CD8-positive, alpha-beta memory T cell (primary cell): ENCODE measurements around the gene C10orf62. TPM values are rescaled to one million over a fixed set of nuclear protein-coding genes. Genes with fewer than 3 reads are reported as not detected.
A peak's percentile ranks its signal among the peaks of the same experiment; 100 is the strongest.

Experiments
- CTCF ChIA-PET: fragments of 350-600 bp; sonication (Branson Sonifier 250); formaldehyde crosslinking; loops from one replicate; lab custom pipeline; 2021; ENCODE audit warnings: antibody characterized with exemption; lab: Charles Lee
- POLR2A ChIA-PET: fragments of 350-600 bp; sonication (Branson Sonifier 250); formaldehyde crosslinking; loops from one replicate; lab custom pipeline; 2021; ENCODE audit warnings: antibody characterized with exemption; lab: Charles Lee
- DNase-seq, 5 donors: peaks; one replicate each; pipeline versions ENCODE4 v3.0.0 to v3.0.0-alpha.2; 2020 to 2022; ENCODE audit warnings: mixed read lengths in 1 of 5
- H3K27ac ChIP-seq: one replicate; pipeline ENCODE4 v1.7.0; 2013; ENCODE audit warnings: low read depth, mild to moderate bottlenecking, low read length, moderate library complexity
- H3K27me3 ChIP-seq: 2 replicates; pipeline ENCODE4 v1.7.0; 2013; ENCODE audit warnings: low read length, mild to moderate bottlenecking; ENCODE audit not compliant: insufficient read depth, poor library complexity, severe bottlenecking
- H3K36me3 ChIP-seq: 2 replicates; pipeline ENCODE4 v1.7.0; 2013; ENCODE audit warnings: mild to moderate bottlenecking, low read length, moderate library complexity; ENCODE audit not compliant: insufficient read depth
- H3K4me1 ChIP-seq: 2 replicates; pipeline ENCODE4 v1.7.0; 2013; ENCODE audit warnings: mild to moderate bottlenecking, low read length, moderate library complexity; ENCODE audit not compliant: insufficient read depth
- H3K4me3 ChIP-seq: 2 replicates; pipeline ENCODE4 v1.7.0; 2013; ENCODE audit warnings: mild to moderate bottlenecking, low read length
- H3K9me3 ChIP-seq: 2 replicates; pipeline ENCODE4 v1.7.0; 2013; ENCODE audit warnings: mild to moderate bottlenecking, low read length
- H3K27ac Mint-ChIP-seq, 8 donors: one replicate each; pipeline ENCODE4 v1.8.0; 2020 to 2021; ENCODE audit warnings: mixed read lengths in 8 of 8, mild to moderate bottlenecking in 6 of 8, inconsistent platforms in 3 of 8, moderate library complexity in 3 of 8
- H3K27me3 Mint-ChIP-seq, 2 donors: one replicate each; pipeline ENCODE4 v1.8.0; 2020 to 2021; ENCODE audit warnings: mixed read lengths in 2 of 2, mild to moderate bottlenecking in 1 of 2, moderate library complexity in 1 of 2
- H3K36me3 Mint-ChIP-seq, 3 donors: one replicate each; pipeline ENCODE4 v1.8.0; 2020 to 2021; ENCODE audit warnings: mixed read lengths in 3 of 3, inconsistent platforms in 1 of 3, mild to moderate bottlenecking in 1 of 3
- H3K4me1 Mint-ChIP-seq, 3 donors: one replicate each; pipeline ENCODE4 v1.8.0; 2020 to 2021; ENCODE audit warnings: mixed read lengths in 3 of 3, inconsistent platforms in 1 of 3, mild to moderate bottlenecking in 1 of 3
- H3K4me3 Mint-ChIP-seq, 7 donors: one replicate each; pipeline ENCODE4 v1.8.0; 2020 to 2021; ENCODE audit warnings: mixed read lengths in 7 of 7, mild to moderate bottlenecking in 6 of 7, moderate library complexity in 4 of 7, inconsistent platforms in 2 of 7
- H3K9me3 Mint-ChIP-seq, 5 donors: one replicate each; pipeline ENCODE4 v1.8.0; 2020 to 2022; ENCODE audit warnings: mixed read lengths in 5 of 5, mild to moderate bottlenecking in 3 of 5, moderate library complexity in 2 of 5, inconsistent platforms in 1 of 5
- polyA plus RNA-seq: library from polyadenylated mRNA; unstranded; fragments of 300-500 nt; fragmentation: Illumina TruSeq; gene quantifications from one replicate; pipeline ENCODE4 v1.2.3, GENCODE V29; 2021
- total RNA-seq, 2 experiments: library from RNA; stranded (reverse); gene quantifications; one replicate each; pipeline ENCODE4 v1.2.3, GENCODE V29; 2021

The C10orf62 gene
- total and polyA plus RNA-seq, 3 experiments from 2014 or later: not detected

DNA sequence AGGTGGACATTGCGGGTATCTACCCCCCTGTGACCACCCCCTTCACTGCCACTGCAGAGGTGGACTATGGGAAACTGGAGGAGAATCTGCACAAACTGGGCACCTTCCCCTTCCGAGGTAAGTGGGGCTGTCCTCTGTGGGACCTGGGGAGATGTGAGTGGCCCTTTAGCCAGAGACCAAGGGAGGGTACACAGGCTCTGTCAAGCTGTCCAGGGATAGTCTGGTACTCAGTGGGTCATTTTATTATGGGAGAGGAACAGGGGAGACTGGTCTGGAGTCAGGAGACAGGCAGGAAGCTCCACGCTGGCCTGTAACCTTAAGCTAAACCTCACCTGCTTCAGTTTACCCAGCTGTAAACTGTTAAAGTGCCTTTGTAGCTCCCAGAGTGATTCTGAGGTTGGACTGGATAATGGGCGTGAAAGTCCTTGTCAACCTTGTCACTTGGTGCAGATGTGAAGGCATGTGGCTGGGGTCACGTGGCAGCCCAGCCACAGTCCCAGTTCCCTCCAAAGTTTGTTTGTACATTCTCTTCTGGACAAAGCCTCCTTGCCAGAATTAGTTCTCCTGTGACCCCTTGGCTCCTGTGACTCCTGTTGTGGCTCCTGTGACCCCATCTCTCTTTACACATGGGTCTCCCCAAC lies 4.6 kb upstream of the C10orf62 start:
- Mint-ChIP-seq H3K36me3 (no peaks in the 10 kb centered on the region), H3K4me3 (no peak overlapping the region), H3K27ac (peak overlapping the region in 2 of 8 donors; percentile 60 to 61), H3K4me1 (no peaks in the 10 kb centered on the region), H3K9me3 (no peaks in the 10 kb centered on the region), H3K27me3 (no peaks in the 10 kb centered on the region)
- POLR2A ChIA-PET: interaction anchor here (1.1 kb wide), 1 partner anchor 9 kb away, joined by 3 read pairs; no protein-coding TSS in a partner anchor
- CTCF ChIA-PET: interaction anchor here (1.2 to 1.5 kb wide), 2 partner anchors 13 kb away, joined by 3 to 6 read pairs; partner anchors contain the start of gene ANKRD2
- Histone ChIP-seq H3K4me3 (no peak overlapping the region), H3K36me3 (no peaks in the 10 kb centered on the region), H3K9me3 (no peaks in the 10 kb centered on the region), H3K4me1 (no peaks in the 10 kb centered on the region), H3K27ac (no peak overlapping the region), H3K27me3 (no peaks in the 10 kb centered on the region)
- DNase-seq: no peak

DNA sequence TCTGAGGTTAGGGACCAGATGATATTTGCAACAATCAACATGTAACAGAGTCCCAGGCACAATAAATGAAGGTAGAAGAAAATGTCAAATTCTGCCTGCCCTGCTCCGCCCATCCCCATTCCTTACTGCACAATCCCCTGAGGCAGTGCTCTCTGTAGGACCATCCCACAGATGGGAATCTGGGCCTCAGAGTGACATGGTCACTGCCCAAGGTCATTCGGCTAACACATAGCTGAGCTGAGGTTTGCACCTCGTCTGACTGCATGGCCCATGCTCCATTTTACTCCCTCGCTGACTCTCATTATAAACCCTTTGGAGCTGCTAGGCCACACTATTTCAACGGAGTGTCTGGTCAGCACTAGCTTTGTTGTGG lies 4.1 kb upstream of the C10orf62 start:
- ChIA-PET CTCF (interaction anchor here (1.5 kb wide), 1 partner anchor 14 kb away, joined by 3 read pairs; no protein-coding TSS in a partner anchor), POLR2A (interaction anchor here (1.1 kb wide), 1 partner anchor 9 kb away, joined by 3 read pairs; no protein-coding TSS in a partner anchor)
- H3K4me1 Mint-ChIP-seq: peaks cover 0 to 3% (median 0%) of the 10 kb centered on the region in 3 donors
- Histone ChIP-seq H3K27me3 (no peaks in the 10 kb centered on the region), H3K27ac (no peak overlapping the region), H3K36me3 (no peaks in the 10 kb centered on the region), H3K4me3 (no peak overlapping the region), H3K4me1 (no peaks in the 10 kb centered on the region), H3K9me3 (no peaks in the 10 kb centered on the region)
- H3K9me3 Mint-ChIP-seq: no peaks in the 10 kb centered on the region
- no peaks in the 10 kb centered on the region for H3K36me3 Mint-ChIP-seq
- H3K27me3 Mint-ChIP-seq: no peaks in the 10 kb centered on the region
- no peak for DNase-seq
- no peak overlapping the region for H3K4me3 Mint-ChIP-seq
- peak overlapping the region in 1 of 8 donors; percentile 37 for H3K27ac Mint-ChIP-seq

DNA sequence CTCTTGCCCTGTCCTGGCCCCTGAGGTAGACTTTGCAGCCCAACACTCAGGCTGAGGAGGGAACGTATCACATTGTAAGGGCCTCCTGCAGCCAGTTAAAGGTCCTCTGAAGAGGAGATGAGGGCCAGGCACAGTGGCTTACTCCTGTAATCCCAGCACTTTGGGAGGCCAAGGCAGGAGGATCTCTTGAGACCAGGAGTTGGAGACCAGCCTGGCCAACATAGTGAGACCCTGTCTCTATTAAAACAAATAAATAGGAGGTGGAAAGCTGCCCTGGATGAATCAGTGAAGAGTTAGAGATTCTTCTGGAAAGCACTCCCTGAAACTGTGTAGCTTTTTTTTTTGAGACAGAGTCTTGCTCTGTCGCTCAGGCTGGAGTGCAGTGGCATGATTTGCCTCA lies 2.3 kb upstream of the C10orf62 start:
- H3K4me1 ChIP-seq: no peaks in the 10 kb centered on the region
- H3K36me3 ChIP-seq: no peaks in the 10 kb centered on the region
- H3K27me3 Mint-ChIP-seq: peaks cover 0 to 3% of the 10 kb centered on the region in 2 donors
- no peak overlapping the region for H3K4me3 ChIP-seq
- POLR2A ChIA-PET: no interaction called here
- no peak overlapping the region for H3K27ac ChIP-seq
- no peak overlapping the region for H3K4me3 Mint-ChIP-seq
- H3K36me3 Mint-ChIP-seq: no peaks in the 10 kb centered on the region
- no peaks in the 10 kb centered on the region for H3K9me3 ChIP-seq
- no peaks in the 10 kb centered on the region for H3K9me3 Mint-ChIP-seq
- no peak for DNase-seq
- H3K27me3 ChIP-seq: no peaks in the 10 kb centered on the region
- H3K4me1 Mint-ChIP-seq: peaks cover 0 to 5% (median 2%) of the 10 kb centered on the region in 3 donors
- CTCF ChIA-PET: no interaction called here
- peak overlapping the region in 1 of 8 donors; percentile 63 for H3K27ac Mint-ChIP-seq

DNA sequence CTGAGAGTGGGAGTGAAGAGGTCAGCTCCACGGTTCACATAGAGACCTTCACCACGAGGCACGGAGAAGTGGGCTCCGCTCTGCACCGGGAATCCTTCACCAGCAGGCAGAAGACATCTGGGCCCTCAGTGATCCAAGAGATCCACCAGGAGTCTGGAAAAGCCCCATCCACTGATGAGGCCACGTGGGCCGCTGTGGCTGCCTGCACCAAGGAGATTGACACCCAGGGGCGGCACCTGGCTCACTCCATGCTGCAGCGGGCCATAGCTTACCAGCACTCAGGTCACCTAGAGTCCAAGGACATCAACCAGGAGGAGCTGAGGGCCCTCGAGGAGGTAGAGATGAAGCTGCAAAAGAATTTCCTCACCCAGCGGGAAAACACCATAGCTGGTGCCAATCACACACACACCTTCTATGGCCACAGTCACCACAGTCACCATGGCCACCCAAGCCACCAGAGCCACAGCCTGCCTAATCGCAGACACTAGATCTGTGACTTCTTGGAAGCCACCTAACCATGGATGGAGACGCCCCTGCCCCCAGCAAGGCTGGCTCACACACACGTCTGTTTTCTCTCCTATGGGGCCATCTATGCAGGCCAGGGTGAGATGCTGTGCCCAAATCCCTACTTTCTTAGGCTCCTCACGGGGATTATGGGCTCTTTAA lies 694 bp downstream of the C10orf62 start:
- H3K27ac Mint-ChIP-seq: peak overlapping the region in 1 of 8 donors; percentile 40

DNA sequence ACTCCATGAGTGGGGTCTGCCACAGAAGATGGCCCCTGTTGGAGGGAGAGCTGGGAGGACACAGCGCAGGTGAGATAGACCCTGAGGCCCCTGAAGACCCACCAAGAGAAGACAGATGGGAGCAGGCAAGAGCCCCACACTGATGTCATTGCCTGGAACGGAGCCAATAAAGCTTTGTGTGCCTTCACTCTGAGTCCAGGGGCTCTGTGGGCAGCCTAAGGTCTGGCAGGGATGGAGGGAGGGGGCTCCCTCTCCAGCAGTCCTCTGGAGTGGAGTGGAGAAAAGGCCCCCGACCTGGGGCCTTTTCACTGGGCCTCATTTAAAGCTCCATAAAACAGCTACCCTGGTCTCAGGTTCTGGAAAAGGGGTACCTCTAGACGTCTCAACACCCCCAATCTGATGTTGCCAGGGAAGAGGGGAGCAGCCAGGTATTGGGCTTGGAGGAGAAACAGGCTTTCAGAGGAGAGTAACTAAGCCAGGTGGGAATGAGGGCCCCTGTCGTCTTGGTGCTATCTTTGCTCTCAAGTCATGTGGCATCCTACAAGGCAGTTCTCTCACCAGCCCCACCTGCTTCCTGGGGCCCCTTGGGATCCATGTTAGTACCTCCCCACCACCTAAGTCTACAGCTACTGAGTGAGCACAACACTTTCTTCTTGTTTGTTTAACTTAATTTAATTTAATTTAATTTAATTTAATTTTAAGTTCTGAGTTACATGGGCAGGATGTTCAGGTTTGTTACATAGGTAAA lies 1.4 kb downstream of the C10orf62 start:
- Histone ChIP-seq H3K9me3 (no peaks in the 10 kb centered on the region), H3K4me3 (no peak overlapping the region), H3K27me3 (no peaks in the 10 kb centered on the region), H3K4me1 (no peaks in the 10 kb centered on the region), H3K36me3 (no peaks in the 10 kb centered on the region), H3K27ac (no peak overlapping the region)
- H3K4me3 Mint-ChIP-seq: peak overlapping the region in 1 of 7 donors; percentile 18
- peaks cover 0 to 5% (median 2%) of the 10 kb centered on the region in 3 donors for H3K4me1 Mint-ChIP-seq
- H3K9me3 Mint-ChIP-seq: no peaks in the 10 kb centered on the region
- DNase-seq: no peak
- CTCF ChIA-PET: interaction anchor here (0.8 to 2.3 kb wide), 2 partner anchors 10 to 19 kb away, joined by 3 to 5 read pairs; no protein-coding TSS in a partner anchor
- peak overlapping the region in 1 of 8 donors; percentile 91 for H3K27ac Mint-ChIP-seq
- H3K27me3 Mint-ChIP-seq: peaks cover 0 to 3% of the 10 kb centered on the region in 2 donors
- POLR2A ChIA-PET: no interaction called here
- H3K36me3 Mint-ChIP-seq: no peaks in the 10 kb centered on the region

More for the DNA sequence above, 694 bp downstream of the C10orf62 start:
- POLR2A ChIA-PET: no interaction called here
- Histone ChIP-seq H3K4me1 (no peaks in the 10 kb centered on the region), H3K27me3 (no peaks in the 10 kb centered on the region), H3K4me3 (no peak overlapping the region), H3K36me3 (no peaks in the 10 kb centered on the region), H3K27ac (no peak overlapping the region), H3K9me3 (no peaks in the 10 kb centered on the region)
- Mint-ChIP-seq H3K4me1 (peaks cover 0 to 5% (median 2%) of the 10 kb centered on the region in 3 donors), H3K4me3 (peak overlapping the region in 1 of 7 donors; percentile 74), H3K36me3 (no peaks in the 10 kb centered on the region), H3K9me3 (no peaks in the 10 kb centered on the region), H3K27me3 (peaks cover 0 to 3% of the 10 kb centered on the region in 2 donors)
- DNase-seq: no peak
- CTCF ChIA-PET: interaction anchor here (0.8 to 2.3 kb wide), 2 partner anchors 11 to 19 kb away, joined by 3 to 5 read pairs; no protein-coding TSS in a partner anchor

DNA sequence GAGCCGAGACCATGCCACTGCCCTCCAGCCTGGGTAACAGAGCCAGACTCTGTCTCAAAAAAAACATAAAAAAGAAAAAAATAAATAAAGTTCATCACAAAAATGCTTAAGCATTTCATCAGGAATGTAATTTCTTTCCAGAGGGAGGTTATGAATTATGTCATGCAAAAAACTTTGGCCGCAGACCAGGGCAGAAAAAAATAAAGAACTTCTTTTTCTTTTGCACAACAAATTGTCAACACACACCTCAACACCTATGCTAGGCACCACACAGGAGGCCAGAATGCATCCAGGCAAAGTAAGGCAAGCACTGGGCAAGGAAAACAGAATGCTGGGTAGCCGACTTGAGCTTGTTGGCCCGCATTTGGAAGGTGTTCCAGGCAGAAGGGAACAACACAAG lies 3.9 kb downstream of the C10orf62 start:
- Histone ChIP-seq H3K36me3 (no peaks in the 10 kb centered on the region), H3K27ac (no peak overlapping the region), H3K4me3 (no peak overlapping the region), H3K9me3 (no peaks in the 10 kb centered on the region), H3K4me1 (no peaks in the 10 kb centered on the region), H3K27me3 (no peaks in the 10 kb centered on the region)
- H3K36me3 Mint-ChIP-seq: no peaks in the 10 kb centered on the region
- H3K4me3 Mint-ChIP-seq: no peak overlapping the region
- H3K27me3 Mint-ChIP-seq: peaks cover 0 to 3% of the 10 kb centered on the region in 2 donors
- DNase-seq: no peak
- CTCF ChIA-PET: no interaction called here
- peaks cover 0 to 5% (median 2%) of the 10 kb centered on the region in 3 donors for H3K4me1 Mint-ChIP-seq
- no peaks in the 10 kb centered on the region for H3K9me3 Mint-ChIP-seq
- no peak overlapping the region for H3K27ac Mint-ChIP-seq
- POLR2A ChIA-PET: no interaction called here

DNA sequence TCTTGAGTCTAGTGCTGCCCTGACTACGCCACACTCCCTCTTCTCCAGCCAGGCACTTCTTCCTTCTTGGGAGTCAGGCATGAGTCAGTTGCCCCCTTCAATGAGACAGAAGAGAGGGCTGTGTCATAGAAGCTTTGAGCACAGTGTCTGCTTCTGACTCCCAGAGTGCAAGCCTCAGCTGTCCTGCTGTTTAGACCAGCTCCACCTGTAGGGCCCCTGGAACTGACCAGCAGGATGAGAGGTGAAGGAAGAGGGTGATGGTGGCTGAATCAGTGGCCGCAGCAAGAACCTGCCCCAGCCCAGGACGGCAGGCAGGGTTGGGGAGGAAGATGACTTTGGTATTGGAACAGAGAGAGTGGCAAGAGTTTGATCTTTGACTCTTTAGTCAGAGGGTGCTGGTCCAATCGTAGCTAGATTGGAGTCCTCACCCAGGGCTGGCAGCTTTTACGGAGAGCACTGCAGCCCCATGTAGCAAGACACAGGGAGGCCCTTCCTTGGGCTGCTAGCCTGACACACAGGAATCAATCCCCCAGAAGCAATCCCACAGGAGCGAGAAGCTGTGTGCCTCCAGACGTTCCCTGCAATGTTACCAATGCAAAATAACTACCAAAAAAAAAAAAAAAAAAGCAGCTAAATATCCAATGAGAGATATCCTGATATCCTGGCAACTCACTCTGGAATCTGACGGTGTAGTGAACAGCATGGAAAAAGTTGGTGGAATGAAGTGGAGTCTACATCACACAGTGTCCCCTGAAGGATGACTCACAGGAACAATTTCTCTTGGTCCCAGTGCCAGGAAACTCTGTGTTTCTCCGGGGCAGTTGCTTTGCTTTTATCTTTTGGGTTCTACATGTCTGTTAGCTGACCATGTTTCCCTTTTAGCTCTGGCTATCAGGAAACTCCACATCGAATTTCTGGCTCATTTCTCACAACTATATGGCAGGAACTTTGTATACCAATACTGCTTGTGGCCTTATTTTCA lies 6.9 kb downstream of the C10orf62 start:
- Histone ChIP-seq H3K9me3 (no peaks in the 10 kb centered on the region), H3K4me1 (no peaks in the 10 kb centered on the region), H3K36me3 (no peaks in the 10 kb centered on the region), H3K27ac (no peak overlapping the region), H3K27me3 (no peaks in the 10 kb centered on the region), H3K4me3 (no peak overlapping the region)
- no peaks in the 10 kb centered on the region for H3K4me1 Mint-ChIP-seq
- H3K9me3 Mint-ChIP-seq: no peaks in the 10 kb centered on the region
- no peak overlapping the region for H3K4me3 Mint-ChIP-seq
- no peaks in the 10 kb centered on the region for H3K36me3 Mint-ChIP-seq
- ChIA-PET CTCF (no interaction called here), POLR2A (no interaction called here)
- H3K27ac Mint-ChIP-seq: peak overlapping the region in 2 of 8 donors; percentile 35 to 62
- no peak for DNase-seq
- peaks cover 0 to 2% of the 10 kb centered on the region in 2 donors for H3K27me3 Mint-ChIP-seq
